ENCODE data around the gene PRDX4. TPM values are rescaled to one million over a fixed set of nuclear protein-coding genes. Genes with fewer than 3 reads are reported as not detected.
"Not testable (repeated sequence)": the region's sequence is repeated elsewhere in the genome, so short reads cannot be mapped to it uniquely, and the experiment has no call there.

Gene PRDX4
- total RNA-seq, 1 donor from 2014 or later, result 100 TPM

- no peak for DNase-seq (ENCODE audit: low read depth)
Observed at GRCh38 chrX:23673108-23673507, 5.8 kb downstream of the PRDX4 start.

- DNase-seq (ENCODE audit: low read depth), result not testable (repeated sequence)
Observed at GRCh38 chrX:23676486-23676885, 9.2 kb downstream of the PRDX4 start.

GRCh38 chrX:23692166-23692565, 24.9 kb downstream of the PRDX4 start:
- DNase-seq (ENCODE audit: low read depth), result no peak

- peak; percentile 47 for DNase-seq (ENCODE audit: low read depth)
Observed at GRCh38 chrX:23694606-23695005, 27.3 kb downstream of the PRDX4 start.

- no peak for DNase-seq (ENCODE audit: low read depth)
Observed at GRCh38 chrX:23699636-23700194, 32.4 kb downstream of the PRDX4 start.

- DNase-seq (ENCODE audit: low read depth), result no peak
Observed at GRCh38 chrX:23704673-23705206, 37.4 kb downstream of the PRDX4 start.

- DNase-seq (ENCODE audit: low read depth), result no peak
Observed at GRCh38 chrX:23705235-23705634, 37.9 kb downstream of the PRDX4 start.

- no peak for DNase-seq (ENCODE audit: low read depth)
Observed at GRCh38 chrX:23720117-23720677, 52.9 kb downstream of the PRDX4 start.

GRCh38 chrX:23726191-23726590, 58.9 kb downstream of the PRDX4 start:
- DNase-seq (ENCODE audit: low read depth), result no peak

GRCh38 chrX:23727206-23727605, 59.9 kb downstream of the PRDX4 start:
- DNase-seq (ENCODE audit: low read depth), result no peak

GRCh38 chrX:23729214-23729613, 61.9 kb downstream of the PRDX4 start:
- no peak for DNase-seq (ENCODE audit: low read depth)

- DNase-seq (ENCODE audit: low read depth), result no peak
Observed at GRCh38 chrX:23731951-23732350, 64.7 kb downstream of the PRDX4 start.

GRCh38 chrX:23732704-23733103, 65.4 kb downstream of the PRDX4 start:
- no peak for DNase-seq (ENCODE audit: low read depth)

Other genes with a start within 250 kb of the PRDX4 start
- gene ACOT9, start 75.8 kb downstream of the PRDX4 start, total RNA-seq, result 51.2 and 112 TPM in 2 replicates
- 569 and 976 TPM in 2 replicates for gene SAT1, start 115.7 kb downstream of the PRDX4 start, total RNA-seq
- 16.1 and 16.3 TPM in 2 replicates for gene APOO, start 240.4 kb downstream of the PRDX4 start, total RNA-seq
- gene CXorf58, start 240.5 kb downstream of the PRDX4 start, total RNA-seq, result not detected in 2 replicates